HTERT RPE-1 (cell line): ENCODE data around the gene TELO2.

ENCODE experiments used
- in situ Hi-C: fragments of 300-500 bp; cut with MboI; formaldehyde crosslinking; loops from 4 replicates; pipeline ENCODE4 v1.14.3; 2020; ENCODE audit warnings: low sequenced_read_pairs

TELO2 gene

DNA sequence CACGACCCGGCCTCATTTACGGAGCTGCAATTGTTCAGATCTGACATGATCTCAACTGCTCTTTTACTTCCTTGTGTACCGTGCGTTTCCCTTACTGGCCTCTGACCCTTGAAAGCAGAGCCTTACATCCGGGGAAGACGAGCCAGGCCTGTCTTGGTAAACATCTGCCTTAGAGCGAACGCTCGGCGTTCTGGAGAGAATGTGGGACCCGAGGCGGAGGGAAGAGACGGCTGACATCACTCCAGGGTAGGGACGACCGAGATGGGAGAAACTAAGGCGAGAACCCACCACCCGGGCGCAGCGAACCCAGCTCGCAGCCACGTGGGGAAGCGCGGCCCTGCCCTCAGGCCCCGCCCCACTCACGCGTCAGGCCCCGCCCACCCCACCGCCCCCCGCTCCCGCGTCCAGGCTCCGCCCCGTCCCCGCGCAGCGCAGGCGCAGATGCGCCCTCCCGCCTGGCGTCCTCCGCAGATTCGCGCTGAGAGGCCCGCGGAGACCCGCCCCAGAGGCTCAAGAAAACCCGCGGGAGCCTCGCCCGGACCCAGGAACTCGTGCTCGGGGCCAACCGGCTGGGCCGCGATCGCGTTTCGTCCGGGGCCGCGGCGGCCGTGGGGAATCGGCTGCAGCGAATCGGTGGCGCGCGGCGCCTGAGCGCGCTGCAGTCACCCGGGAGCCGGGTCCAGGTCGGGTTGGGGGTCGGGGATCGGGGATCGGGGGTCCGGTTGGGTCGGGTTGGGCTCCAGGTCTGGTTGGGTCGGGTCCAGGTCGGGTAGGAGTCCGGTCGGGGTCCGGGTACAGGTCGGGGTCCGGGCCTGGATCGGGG, at the start of gene TELO2:
TELO2 (plus strand) TSS at position 438 of the 823 bp plus-strand sequence. CDS start 922 bp downstream, outside the sequence.
- in situ Hi-C loops = no loop called here

DNA sequence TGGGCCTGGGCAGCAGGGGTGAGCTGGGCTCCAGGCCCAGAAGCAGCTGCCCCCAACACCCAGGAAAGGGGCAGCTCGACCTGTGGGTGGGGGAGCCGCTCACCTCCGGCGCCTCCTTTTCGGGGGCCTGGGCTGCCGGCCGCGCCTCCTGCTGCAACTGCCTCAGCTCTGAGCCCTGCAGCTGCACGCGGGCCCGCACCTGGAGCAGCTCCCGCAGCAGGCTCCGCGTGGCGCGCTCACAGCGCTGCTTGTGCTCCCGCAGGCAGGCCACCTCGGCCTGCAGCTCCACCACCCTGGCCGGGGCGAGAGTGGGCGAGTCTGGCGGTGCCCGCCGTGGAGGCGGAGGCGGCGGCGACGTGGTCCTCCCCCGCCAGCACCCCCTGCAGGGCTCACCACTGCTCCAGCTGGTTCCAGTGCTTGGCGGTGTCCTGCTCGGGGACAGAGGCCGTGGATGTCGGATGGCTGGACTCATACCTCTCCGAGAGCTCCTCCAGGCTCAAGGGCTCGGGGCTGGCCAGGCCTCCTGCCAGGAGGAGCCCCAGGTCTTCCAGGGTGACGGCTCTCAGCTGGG, 49.7 kb upstream of the TELO2 start:
- in situ Hi-C loops = no loop called here

DNA sequence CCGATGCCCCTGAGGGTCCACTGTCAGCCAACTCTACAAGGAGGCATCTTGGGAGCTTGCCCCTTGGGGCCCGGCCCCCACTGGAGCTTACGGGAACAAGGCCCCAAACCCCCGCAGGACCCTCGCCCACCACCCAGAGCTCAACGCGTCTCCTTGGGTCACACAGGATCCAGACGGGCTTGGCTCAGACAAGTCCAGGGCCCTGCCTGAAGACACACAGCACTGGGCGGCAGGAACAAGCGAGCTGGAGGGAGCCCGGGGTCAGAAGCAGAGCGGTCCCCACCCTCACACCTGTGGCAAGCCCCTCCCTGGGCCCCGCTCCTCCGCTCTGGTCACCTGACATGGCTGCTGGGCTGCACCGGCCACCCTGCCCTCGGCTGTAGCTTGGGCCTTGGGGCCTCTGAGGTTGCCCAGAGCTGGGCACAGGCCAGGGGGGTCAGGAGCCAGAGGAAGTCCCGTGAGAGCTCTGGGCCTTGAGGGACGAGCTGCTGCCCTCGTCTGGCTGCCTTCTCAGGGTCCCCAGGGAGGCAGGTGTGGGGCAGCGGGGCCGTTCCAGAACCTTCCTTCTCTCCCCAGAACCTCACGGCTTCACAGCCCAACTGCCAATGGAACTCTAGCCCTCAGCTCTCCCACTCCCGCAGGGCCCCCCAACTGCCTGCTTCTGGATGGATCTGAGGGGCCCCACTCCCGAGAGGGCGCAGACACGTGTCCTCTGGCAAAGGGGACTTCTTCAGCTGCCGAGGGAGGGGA, 49.0 kb upstream of the TELO2 start, which contains the start of gene CCDC154:
CCDC154 (minus strand) TSS at position 577 of the 750 bp plus-strand sequence; CDS start at position 343, 234 bp downstream.
- in situ Hi-C loops = no loop called here

DNA sequence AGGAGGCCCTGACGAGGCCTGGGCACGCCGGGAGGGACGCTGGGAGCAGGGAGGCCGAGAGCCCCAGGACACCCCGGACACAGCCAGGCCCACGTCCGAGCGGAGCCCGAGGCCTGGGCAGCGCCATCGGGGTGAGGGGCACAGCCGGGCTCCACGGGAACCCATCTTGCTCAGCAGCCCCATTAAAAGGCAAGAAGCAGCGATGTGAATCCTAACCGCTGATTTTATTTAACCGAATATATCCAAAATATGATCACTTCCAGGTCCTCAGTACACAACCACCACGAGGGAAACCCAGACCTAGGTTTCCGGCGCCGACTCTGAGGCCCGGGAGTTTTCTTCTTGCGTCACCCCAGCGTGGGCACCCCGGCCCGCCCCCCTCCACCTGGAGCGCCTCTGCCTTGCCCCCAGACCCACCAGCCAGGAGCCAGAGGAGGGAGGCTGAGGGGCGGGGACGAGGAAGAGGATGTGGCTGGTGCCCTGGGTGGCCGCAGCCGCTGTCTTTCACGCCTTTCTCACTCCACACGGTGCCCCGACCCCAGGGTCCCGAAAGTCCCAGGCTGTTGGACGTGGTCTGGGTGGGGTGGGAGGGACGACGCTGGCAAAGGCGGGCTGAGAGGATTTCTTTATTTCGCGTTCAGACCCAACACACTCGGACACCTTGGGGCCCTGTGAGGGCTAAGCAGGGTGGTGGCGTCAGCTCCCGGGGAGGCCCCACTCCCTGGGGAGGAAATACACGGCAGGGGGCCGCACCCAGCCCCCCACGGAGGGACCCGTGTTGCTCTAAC, 48.2 kb upstream of the TELO2 start:
- in situ Hi-C loops = no loop called here

DNA sequence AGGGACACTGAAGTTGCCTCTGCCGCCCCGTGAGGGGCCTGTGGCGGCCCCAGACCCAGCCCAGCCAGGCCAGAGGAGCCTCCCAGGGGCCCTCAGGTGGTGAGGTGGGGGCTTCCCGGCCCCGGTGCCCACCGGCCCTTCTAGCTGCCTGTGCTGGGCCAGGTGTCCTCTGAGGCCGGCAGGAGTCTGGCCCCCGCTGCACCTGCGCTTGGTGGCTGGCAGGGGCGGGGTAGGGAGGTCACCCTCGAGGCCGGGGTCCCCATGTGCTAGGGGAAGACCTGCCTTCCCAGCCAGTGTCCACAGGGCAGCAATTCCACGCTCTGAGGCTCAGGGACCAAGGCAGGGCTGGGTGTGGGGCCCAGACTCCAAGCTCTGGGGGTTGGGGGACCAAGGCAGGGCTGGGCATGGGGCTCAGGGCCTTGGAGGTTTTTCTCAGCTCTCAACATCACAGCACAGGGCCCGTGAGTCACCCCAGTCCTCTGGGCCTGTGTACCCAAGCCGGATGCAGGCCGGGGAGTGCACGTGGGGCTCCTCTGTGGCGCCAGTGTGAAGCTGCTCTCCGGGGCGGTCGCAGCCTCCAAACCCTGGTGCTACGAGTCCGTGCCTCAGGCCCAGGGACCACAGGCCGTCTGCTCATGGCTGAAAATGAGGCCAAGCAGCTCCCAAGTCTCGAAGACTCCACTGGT, 47.5 kb upstream of the TELO2 start:
- in situ Hi-C loops = no loop called here

DNA sequence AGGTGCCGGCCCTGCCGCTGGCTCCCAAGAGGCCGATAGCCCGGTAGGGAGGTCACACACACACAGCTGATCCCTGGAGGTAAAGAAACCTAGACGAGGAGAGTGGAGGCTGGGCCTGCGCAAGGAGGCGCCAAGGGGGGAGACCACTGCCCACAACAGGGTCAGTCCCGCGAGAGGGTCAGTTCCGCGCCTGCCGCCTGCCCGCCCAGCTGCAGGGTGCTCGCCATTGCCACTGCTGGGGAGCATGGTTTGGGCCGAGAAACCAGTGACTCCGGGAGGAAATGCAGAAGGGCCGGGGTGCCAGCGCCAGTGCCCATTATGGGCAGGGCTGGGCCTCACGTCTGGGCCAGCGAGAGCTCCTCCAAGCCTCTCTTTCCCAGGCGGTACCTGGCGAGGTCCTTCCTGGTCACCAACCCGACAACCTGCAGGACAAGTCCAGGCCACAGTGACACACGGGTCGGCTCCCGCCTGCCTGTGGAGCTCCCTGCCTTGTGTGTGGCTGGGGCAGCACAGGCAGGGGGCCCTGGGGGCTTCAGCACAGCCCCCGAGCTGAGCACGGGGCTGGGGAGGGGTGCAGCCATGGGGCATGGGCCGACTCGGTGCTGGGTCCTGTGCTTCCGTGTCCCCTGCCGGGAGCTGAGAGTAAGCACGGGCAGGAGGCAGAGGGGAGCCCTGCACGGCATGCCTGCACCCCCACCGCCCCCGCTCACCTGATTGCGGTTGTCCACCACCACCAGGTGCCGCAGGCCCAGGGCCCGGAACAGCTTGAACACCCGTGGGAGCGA, 46.7 kb upstream of the TELO2 start:
- in situ Hi-C loops = no loop called here

DNA sequence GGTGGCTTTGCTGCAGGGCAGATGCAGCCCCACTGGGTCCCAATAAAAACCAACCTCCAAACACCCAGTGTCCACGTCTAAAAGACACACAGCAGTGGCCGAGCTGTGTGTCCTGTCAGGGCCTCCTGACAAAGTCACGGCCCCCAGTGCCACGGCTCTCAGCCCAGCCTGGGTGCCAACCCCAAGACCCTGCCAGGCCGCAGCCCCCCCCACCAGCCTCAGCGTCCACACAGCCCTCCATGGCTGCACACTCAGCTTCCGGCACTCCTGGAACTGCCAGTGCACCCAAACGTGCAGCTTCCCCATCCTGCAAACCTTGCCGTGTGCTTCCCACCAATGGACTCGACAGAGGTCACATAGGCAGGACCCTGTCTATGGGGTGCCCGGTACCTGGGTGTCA, 45.2 kb upstream of the TELO2 start:
- in situ Hi-C loops = no loop called here

DNA sequence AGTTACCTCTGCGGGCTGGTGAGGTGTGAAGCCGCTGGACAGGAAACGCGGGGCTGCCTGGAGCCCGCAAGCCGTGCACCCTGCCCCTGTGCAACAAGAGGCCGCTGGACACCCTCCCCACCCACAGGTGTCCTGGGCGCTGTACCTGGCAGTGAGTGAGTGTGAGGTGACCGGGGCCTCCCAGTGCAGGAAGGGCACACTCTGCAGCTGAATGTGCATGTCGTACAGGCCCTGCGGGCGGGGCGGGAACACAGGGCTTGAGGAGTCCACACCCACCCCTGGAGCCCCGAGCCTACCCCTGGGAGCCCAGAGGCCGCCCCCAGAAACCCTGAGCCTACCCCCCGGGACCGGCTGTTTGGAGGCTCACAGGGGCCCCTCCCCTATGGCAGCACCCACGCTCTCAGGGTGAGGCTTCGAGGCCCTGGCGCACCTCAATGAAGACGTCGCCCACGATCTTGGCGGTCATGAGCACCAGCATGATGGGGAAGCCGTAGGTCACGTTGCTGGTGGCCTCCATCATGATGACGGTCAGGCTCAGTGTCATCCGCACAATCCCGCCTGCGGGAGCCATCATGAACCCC, 44.5 kb upstream of the TELO2 start:
- in situ Hi-C loops = no loop called here

DNA sequence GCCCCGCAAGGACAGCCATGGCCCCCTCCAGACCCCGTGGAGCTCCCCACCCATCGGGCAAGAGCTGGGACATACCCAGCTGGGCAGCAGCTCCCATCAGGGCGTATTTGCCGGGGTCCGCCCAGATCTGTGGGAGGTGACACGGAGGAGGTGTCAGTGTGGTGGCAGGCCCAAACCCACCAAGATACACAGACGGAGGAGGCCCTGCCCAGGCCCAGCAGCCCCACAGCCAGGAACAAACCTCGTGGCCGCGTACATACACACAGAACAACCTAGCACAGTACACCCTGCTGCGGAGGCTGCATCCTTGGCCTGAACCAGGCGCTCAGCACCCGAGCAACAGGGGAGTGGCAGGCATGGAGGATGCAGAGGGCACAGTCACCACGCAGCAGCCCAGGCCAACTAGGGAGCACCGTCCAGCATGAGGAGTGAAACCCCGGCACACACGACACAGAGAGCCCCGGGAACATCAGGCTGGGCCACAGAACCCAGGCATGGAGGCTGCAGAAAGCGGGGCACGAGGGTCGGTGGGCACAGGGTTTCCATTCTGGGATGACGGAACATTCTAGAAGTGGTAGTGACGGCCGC, 43.9 kb upstream of the TELO2 start:
- in situ Hi-C loops = no loop called here

DNA sequence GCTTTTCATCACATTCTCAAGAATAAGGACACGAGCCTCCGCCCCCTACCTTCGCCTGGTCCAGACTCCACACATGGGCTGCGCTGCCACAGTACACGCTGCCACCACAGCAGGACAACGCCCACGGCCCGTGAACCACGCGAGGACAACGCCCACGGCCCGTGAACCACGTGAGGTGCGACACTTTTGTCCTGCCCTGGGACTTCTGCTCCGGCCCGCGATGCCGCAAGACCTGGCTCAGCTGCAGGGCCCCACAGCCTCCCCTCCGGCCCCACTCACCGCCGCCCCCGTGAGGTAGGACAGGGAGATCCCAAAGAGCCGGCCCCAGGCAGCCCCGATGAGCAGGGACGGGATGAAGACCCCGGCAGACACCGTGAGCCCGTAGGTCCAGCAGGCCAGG, 42.9 kb upstream of the TELO2 start:
- in situ Hi-C loops = no loop called here

DNA sequence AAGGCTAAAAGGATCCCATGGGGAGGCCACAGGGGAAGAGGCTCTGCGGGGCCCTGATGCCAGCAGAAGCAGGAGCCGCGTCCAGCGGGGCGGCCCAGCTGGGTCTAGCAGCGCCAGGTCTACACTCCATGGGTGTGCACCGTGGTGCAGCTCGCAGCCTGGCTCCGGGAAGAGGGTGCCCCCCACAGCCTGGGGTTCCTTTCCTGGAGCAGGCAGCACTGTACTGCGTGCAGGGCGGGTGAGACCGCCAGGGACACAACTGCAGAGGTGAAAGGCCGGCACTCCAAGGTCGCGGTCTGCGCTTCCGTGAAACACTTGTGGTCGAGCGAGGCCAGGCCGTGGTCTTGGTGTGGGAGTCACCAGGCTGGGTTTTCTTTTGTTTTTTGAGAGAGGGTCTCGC, 42.3 kb upstream of the TELO2 start:
- in situ Hi-C loops = no loop called here

DNA sequence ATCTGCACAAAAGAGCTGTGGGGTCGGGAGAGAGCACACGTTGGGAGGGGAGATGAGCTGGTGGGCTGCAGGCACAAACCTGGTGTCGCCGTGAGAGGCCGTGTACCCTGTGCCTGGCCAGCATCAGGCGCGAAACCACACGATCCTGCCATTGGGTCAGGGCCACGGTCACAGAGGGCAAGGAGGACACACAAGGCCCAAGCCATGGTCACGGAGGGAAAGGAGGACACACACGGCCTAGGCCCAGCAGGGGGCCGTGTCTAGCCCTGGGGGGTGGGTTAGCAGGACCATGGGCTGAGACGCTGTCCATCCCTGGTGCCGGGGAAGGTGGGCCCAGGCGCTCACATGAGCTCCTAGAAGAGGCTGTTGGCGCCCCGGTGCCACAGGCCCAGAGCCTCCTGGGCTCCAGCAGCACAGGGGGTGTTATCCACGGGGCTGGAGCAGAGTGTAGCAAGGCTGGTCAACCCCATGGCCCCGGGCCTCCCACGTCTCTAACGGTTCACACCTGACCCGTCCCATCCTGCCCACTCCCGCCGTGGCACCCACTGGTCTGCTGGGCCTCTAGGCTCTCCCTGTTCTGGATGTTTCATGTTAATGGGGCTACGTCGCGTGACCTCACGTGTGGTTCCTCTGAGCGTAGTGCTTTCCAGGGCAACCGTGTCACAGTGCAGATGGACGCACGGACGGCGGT, 41.3 kb upstream of the TELO2 start:
- in situ Hi-C loops = no loop called here

DNA sequence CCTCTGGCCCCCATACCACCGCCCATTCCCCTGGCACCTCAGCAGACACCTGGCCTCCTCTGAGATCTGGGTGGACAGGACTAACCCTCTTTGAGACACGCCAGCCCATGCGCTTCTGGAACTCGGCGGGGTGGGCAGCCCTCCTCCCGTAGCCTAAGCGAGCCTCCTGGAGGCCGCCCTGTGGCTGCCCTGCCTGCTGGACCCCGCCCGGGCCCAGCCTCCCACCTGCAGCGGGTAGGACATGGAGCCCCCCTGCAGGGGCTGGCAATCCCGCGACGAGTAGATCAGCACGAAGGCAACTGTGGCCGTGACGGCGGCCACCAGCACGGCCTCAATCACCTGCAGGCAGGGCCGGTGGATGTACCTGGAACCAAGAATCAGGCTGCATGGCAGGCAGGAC, 40.6 kb upstream of the TELO2 start:
- in situ Hi-C loops = no loop called here

DNA sequence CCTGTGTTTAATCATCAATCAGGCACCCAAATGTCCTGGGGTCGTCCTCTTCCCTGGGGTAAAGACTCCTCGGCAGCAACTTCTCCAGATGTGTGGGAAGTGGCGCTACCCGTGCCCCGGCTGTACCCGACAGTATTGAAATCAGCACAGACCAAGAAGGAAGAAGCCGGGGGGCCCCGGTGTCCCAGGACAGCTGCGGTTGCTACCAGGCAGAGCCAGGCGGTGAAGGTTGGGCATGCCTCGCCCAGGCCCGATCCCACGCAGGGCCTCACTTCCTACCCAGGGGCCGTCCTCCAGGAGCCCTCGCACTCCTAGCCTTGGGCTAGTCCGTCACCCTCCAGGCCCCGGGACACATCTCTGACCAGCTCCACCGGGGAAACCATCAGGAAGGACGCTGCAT, 39.8 kb upstream of the TELO2 start:
- in situ Hi-C loops = no loop called here

DNA sequence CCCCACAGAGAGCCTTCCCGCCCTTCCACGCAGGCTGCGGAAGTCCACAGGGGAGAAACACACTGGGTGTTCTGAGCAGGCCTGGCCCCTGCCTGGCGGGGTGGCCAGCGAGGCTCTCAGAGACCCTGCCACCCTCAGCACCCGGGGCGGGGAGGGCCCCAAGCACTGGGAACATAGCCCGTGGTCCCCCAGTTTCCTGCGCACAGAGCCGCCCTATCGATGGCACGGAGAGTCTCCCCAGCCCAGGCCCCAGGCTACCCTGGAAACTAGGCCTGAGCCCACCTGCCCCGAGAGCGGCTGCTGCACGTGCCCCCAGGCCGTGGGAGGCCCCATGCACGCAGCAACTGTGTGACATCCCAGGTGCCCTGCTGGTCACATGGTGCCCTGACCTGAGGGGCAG, 38.6 kb upstream of the TELO2 start:
- in situ Hi-C loops = no loop called here

DNA sequence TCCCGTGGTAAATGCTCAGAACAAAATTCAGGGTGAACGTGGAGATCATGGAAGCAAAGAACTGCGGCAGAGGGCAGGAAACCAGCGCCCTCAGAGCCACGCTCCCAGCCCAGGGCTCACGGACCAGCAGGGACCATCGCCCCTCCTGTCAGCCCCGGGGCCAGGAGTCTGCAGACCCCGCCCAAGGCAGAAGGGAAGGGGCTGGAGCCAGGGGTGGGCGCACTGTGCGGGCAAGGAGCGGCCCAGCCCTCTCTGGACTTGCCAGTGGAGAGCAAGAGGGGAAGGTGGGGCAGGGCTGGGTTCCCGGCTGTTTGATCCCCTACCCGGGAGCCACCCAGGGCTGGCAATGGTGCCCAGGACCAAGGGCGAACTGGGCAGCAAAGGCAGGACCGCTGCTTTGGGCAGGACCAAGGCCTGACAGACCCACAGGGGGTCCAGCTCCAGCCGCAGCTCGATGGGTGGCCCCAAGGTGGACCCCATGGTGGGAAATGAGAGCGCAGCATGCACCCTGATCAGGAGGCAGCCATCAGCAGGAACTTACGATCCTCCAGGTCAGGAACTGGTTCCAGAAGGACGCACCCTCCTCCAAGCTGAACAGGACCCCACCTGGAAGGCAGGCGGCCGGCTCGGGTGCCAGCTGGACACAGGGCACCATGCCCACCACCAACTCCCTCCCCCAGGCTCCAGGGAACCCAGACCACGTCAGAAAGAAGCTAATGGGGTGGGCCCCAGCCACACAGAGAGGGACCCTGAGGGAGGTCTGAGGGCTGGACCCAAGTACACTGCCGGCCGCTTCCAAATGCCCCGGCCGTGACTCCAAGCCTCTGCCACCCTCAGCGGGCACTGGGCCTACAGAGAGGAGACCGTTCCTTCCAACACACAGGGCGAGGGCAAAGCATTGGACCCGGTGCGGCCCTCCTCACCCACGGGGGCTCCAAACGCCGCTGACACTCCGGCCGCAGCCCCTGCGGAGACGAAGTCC, 37.7 kb upstream of the TELO2 start:
- in situ Hi-C loops = no loop called here

DNA sequence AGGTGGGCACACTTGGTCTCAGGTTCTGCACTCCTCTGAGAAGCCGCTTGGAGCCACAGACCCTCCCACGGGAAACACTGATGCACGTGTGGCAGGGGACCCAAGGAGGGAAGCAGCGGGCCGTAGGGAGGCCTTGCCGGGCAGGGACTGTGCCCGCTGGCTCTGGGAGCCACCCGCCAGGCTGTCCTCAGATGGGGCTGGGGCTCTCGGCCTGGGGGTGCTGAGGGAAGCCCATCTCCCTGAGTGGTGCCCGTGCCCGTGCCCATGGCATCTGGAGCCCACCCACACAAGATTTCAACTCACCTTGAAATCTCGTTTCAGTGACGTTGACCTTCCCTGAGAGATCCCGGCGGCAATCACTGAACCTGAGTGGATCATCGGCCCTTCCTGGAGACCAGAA, 36.2 kb upstream of the TELO2 start:
- in situ Hi-C loops = no loop called here
